WTC11 (cell line): ENCODE measurements around the gene ANKRD13C. TPM values are rescaled to one million over a fixed set of nuclear protein-coding genes. Genes with fewer than 3 reads are reported as not detected.

Experiments
- ETV6 ChIP-seq: sonication (generic); formaldehyde crosslinking; IDR thresholded peaks from 2 replicates; pipeline ENCODE4 v1.8.1; 2022; ENCODE audit warnings: mild to moderate bottlenecking, missing genetic modification reagents
- FOXJ3 ChIP-seq: sonication (generic); formaldehyde crosslinking; IDR thresholded peaks from 2 replicates; pipeline ENCODE4 v1.9.0; 2021; ENCODE audit warnings: missing genetic modification reagents, mild to moderate bottlenecking, borderline replicate concordance
- FOXP1 ChIP-seq: sonication (generic); formaldehyde crosslinking; IDR thresholded peaks from 2 replicates; pipeline ENCODE4 v1.8.0; 2022; ENCODE audit warnings: missing genetic modification reagents, mild to moderate bottlenecking, moderate library complexity, borderline replicate concordance
- HMGA2 ChIP-seq: fragments of 250-450 bp; sonication (Bioruptor Pico); IDR thresholded peaks from 2 replicates; pipeline ENCODE4 v1.4.0; 2021; ENCODE audit warnings: mild to moderate bottlenecking, moderate library complexity
- JUN ChIP-seq: sonication (generic); formaldehyde crosslinking; IDR thresholded peaks from 2 replicates; pipeline ENCODE4 v1.8.0; 2023; ENCODE audit warnings: mild to moderate bottlenecking, missing genetic modification reagents
- SMAD3 ChIP-seq: sonication (generic); formaldehyde crosslinking; IDR thresholded peaks from 2 replicates; pipeline ENCODE4 v1.8.0; 2022; ENCODE audit warnings: missing genetic modification reagents, mild to moderate bottlenecking, borderline replicate concordance
- TCF7 ChIP-seq: sonication (generic); formaldehyde crosslinking; IDR thresholded peaks from 2 replicates; pipeline ENCODE4 v1.8.0; 2022; ENCODE audit warnings: mild to moderate bottlenecking, low read depth, missing genetic modification reagents, moderate library complexity
- ZBTB21 ChIP-seq: sonication (generic); formaldehyde crosslinking; IDR thresholded peaks from 2 replicates; pipeline ENCODE4 v1.8.1; 2023; ENCODE audit warnings: mild to moderate bottlenecking, missing genetic modification reagents, borderline replicate concordance
- ZNF219 ChIP-seq: sonication (generic); formaldehyde crosslinking; IDR thresholded peaks from 2 replicates; pipeline ENCODE4 v1.8.0; 2023; ENCODE audit warnings: missing genetic modification reagents, mild to moderate bottlenecking, borderline replicate concordance
- ZNF263 ChIP-seq: sonication (generic); formaldehyde crosslinking; IDR thresholded peaks from 2 replicates; pipeline ENCODE4 v1.8.1; 2022; ENCODE audit warnings: low read depth, mild to moderate bottlenecking, moderate library complexity, missing genetic modification reagents
- ZNF671 ChIP-seq: fragments of 250-450 bp; sonication (Bioruptor Pico); IDR thresholded peaks from 2 replicates; pipeline ENCODE4 v1.8.0; 2021; ENCODE audit warnings: mild to moderate bottlenecking
- total RNA-seq: library from RNA; stranded (reverse); gene quantifications from 3 replicates; pipeline ENCODE4 v1.2.3, GENCODE V29; 2021
- TF ChIP-seq, protein P1 (sequence below): sonication (generic); formaldehyde crosslinking; IDR thresholded peaks from 2 replicates; pipeline ENCODE4 v1.8.1; 2023; ENCODE audit warnings: mild to moderate bottlenecking, missing genetic modification reagents, borderline replicate concordance
- TF ChIP-seq, protein P2 (sequence below): fragments of 250-450 bp; sonication (Bioruptor Pico); IDR thresholded peaks from 2 replicates; pipeline ENCODE4 v2.1.2; 2022; ENCODE audit warnings: mild to moderate bottlenecking, moderate library complexity
- TF ChIP-seq, protein P3 (sequence below): sonication (generic); formaldehyde crosslinking; IDR thresholded peaks from 2 replicates; pipeline ENCODE4 v1.8.0; 2022; ENCODE audit warnings: mild to moderate bottlenecking, missing genetic modification reagents
- TF ChIP-seq, protein P4 (sequence below): sonication (generic); formaldehyde crosslinking; IDR thresholded peaks from 2 replicates; pipeline ENCODE4 v1.8.0; 2022; ENCODE audit warnings: mild to moderate bottlenecking, missing genetic modification reagents
- TF ChIP-seq, protein P5 (sequence below): fragments of 250-450 bp; sonication (Bioruptor Pico); IDR thresholded peaks from 2 replicates; pipeline ENCODE4 v1.9.0; 2021; ENCODE audit warnings: mild to moderate bottlenecking
- TF ChIP-seq, protein P6 (sequence below): sonication (generic); formaldehyde crosslinking; IDR thresholded peaks from 2 replicates; pipeline ENCODE4 v1.8.1; 2023; ENCODE audit warnings: mild to moderate bottlenecking, missing genetic modification reagents
- TF ChIP-seq, protein P7 (sequence below): fragments of 250-450 bp; sonication (Bioruptor Pico); IDR thresholded peaks from 2 replicates; pipeline ENCODE4 v1.9.0; 2021; ENCODE audit warnings: mild to moderate bottlenecking, borderline replicate concordance

ANKRD13C gene
- total RNA-seq, 1 experiment from 2014 or later, result 22.5 TPM

DNA sequence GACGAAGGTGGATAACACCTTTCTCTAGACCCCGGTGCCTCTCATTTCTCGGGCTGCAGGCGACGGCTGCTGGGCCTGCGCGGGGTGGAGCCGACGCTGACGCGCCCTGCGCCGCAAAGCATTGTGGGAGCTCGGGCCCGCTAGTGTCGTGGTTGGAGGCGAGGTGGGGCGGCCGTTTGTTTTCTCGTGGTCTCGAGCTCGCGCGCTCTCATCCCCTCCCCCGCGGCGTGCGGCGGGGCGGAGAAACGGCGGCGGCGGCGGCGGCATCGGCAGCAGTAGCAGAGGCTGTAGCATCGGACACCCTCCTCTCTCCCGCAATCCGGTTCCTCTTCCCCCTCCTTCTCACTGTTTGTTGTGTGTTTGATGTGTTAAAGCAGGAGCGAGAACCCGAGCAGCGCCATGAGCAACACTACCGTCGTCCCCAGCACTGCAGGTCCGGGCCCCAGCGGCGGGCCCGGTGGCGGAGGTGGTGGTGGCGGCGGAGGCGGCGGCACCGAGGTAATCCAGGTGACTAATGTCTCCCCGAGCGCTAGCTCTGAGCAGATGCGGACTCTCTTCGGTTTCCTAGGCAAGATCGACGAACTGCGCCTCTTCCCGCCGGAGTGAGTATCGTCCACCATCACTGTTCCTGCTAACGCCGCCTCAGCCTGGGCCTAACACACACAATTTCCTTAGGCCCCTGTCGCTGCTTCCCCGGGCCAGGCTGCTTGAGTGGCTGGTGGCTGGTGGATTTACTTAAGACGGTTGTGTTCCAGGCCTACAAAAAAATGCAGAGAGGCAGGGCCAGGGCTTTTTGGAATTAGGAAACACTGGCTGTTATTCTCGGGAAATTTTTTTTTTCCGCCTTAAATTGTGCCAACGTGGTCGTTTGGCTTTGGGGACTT lies 133.0 kb downstream of the ANKRD13C start, which contains the start of gene SRSF11 (continued):
- TF ChIP-seq, protein P1, sequence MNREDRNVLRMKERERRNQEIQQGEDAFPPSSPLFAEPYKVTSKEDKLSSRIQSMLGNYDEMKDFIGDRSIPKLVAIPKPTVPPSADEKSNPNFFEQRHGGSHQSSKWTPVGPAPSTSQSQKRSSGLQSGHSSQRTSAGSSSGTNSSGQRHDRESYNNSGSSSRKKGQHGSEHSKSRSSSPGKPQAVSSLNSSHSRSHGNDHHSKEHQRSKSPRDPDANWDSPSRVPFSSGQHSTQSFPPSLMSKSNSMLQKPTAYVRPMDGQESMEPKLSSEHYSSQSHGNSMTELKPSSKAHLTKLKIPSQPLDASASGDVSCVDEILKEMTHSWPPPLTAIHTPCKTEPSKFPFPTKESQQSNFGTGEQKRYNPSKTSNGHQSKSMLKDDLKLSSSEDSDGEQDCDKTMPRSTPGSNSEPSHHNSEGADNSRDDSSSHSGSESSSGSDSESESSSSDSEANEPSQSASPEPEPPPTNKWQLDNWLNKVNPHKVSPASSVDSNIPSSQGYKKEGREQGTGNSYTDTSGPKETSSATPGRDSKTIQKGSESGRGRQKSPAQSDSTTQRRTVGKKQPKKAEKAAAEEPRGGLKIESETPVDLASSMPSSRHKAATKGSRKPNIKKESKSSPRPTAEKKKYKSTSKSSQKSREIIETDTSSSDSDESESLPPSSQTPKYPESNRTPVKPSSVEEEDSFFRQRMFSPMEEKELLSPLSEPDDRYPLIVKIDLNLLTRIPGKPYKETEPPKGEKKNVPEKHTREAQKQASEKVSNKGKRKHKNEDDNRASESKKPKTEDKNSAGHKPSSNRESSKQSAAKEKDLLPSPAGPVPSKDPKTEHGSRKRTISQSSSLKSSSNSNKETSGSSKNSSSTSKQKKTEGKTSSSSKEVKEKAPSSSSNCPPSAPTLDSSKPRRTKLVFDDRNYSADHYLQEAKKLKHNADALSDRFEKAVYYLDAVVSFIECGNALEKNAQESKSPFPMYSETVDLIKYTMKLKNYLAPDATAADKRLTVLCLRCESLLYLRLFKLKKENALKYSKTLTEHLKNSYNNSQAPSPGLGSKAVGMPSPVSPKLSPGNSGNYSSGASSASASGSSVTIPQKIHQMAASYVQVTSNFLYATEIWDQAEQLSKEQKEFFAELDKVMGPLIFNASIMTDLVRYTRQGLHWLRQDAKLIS (CRISPR knock-in tag), result 0 out of 2 replicates have a peak, but pooled peaks have one; percentile 57
- TF ChIP-seq FOXP1 (peak; percentile 95), SMAD3 (CRISPR knock-in tag) (peak; percentile 40; the same call in 1 of the 2 replicates), ZBTB21 (CRISPR knock-in tag) (0 out of 2 replicates have a peak, but pooled peaks have one; percentile 50), FOXJ3 (no peak), ETV6 (CRISPR knock-in tag) (peak; percentile 80), JUN (CRISPR knock-in tag) (peak; percentile 54; the same call in 1 of the 2 replicates), ZNF671 (CRISPR knock-in tag) (peak; percentile 28; the same call in 1 of the 2 replicates), HMGA2 (CRISPR knock-in tag) (no peak), ZNF219 (0 out of 2 replicates have a peak, but pooled peaks have one; percentile 59), TCF7 (CRISPR knock-in tag) (0 out of 2 replicates have a peak, but pooled peaks have one; percentile 58), ZNF263 (no peak)
- TF ChIP-seq, protein P2, sequence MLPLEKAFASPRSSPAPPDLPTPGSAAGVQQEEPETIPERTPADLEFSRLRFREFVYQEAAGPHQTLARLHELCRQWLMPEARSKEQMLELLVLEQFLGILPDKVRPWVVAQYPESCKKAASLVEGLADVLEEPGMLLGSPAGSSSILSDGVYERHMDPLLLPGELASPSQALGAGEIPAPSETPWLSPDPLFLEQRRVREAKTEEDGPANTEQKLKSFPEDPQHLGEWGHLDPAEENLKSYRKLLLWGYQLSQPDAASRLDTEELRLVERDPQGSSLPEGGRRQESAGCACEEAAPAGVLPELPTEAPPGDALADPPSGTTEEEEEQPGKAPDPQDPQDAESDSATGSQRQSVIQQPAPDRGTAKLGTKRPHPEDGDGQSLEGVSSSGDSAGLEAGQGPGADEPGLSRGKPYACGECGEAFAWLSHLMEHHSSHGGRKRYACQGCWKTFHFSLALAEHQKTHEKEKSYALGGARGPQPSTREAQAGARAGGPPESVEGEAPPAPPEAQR (CRISPR knock-in tag), result no peak
- TF ChIP-seq, protein P3, sequence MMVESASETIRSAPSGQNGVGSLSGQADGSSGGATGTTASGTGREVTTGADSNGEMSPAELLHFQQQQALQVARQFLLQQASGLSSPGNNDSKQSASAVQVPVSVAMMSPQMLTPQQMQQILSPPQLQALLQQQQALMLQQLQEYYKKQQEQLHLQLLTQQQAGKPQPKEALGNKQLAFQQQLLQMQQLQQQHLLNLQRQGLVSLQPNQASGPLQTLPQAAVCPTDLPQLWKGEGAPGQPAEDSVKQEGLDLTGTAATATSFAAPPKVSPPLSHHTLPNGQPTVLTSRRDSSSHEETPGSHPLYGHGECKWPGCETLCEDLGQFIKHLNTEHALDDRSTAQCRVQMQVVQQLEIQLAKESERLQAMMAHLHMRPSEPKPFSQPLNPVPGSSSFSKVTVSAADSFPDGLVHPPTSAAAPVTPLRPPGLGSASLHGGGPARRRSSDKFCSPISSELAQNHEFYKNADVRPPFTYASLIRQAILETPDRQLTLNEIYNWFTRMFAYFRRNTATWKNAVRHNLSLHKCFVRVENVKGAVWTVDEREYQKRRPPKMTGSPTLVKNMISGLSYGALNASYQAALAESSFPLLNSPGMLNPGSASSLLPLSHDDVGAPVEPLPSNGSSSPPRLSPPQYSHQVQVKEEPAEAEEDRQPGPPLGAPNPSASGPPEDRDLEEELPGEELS (CRISPR knock-in tag), result no peak
- TF ChIP-seq, protein P4, sequence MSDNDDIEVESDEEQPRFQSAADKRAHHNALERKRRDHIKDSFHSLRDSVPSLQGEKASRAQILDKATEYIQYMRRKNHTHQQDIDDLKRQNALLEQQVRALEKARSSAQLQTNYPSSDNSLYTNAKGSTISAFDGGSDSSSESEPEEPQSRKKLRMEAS (CRISPR knock-in tag), result peak; percentile 83
- TF ChIP-seq, protein P5, sequence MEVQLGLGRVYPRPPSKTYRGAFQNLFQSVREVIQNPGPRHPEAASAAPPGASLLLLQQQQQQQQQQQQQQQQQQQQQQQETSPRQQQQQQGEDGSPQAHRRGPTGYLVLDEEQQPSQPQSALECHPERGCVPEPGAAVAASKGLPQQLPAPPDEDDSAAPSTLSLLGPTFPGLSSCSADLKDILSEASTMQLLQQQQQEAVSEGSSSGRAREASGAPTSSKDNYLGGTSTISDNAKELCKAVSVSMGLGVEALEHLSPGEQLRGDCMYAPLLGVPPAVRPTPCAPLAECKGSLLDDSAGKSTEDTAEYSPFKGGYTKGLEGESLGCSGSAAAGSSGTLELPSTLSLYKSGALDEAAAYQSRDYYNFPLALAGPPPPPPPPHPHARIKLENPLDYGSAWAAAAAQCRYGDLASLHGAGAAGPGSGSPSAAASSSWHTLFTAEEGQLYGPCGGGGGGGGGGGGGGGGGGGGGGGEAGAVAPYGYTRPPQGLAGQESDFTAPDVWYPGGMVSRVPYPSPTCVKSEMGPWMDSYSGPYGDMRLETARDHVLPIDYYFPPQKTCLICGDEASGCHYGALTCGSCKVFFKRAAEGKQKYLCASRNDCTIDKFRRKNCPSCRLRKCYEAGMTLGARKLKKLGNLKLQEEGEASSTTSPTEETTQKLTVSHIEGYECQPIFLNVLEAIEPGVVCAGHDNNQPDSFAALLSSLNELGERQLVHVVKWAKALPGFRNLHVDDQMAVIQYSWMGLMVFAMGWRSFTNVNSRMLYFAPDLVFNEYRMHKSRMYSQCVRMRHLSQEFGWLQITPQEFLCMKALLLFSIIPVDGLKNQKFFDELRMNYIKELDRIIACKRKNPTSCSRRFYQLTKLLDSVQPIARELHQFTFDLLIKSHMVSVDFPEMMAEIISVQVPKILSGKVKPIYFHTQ (CRISPR knock-in tag), result peak; percentile 43; the same call in 1 of the 2 replicates
- TF ChIP-seq, protein P6, sequence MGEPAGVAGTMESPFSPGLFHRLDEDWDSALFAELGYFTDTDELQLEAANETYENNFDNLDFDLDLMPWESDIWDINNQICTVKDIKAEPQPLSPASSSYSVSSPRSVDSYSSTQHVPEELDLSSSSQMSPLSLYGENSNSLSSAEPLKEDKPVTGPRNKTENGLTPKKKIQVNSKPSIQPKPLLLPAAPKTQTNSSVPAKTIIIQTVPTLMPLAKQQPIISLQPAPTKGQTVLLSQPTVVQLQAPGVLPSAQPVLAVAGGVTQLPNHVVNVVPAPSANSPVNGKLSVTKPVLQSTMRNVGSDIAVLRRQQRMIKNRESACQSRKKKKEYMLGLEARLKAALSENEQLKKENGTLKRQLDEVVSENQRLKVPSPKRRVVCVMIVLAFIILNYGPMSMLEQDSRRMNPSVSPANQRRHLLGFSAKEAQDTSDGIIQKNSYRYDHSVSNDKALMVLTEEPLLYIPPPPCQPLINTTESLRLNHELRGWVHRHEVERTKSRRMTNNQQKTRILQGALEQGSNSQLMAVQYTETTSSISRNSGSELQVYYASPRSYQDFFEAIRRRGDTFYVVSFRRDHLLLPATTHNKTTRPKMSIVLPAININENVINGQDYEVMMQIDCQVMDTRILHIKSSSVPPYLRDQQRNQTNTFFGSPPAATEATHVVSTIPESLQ (CRISPR knock-in tag), result no peak
- TF ChIP-seq, protein P7, sequence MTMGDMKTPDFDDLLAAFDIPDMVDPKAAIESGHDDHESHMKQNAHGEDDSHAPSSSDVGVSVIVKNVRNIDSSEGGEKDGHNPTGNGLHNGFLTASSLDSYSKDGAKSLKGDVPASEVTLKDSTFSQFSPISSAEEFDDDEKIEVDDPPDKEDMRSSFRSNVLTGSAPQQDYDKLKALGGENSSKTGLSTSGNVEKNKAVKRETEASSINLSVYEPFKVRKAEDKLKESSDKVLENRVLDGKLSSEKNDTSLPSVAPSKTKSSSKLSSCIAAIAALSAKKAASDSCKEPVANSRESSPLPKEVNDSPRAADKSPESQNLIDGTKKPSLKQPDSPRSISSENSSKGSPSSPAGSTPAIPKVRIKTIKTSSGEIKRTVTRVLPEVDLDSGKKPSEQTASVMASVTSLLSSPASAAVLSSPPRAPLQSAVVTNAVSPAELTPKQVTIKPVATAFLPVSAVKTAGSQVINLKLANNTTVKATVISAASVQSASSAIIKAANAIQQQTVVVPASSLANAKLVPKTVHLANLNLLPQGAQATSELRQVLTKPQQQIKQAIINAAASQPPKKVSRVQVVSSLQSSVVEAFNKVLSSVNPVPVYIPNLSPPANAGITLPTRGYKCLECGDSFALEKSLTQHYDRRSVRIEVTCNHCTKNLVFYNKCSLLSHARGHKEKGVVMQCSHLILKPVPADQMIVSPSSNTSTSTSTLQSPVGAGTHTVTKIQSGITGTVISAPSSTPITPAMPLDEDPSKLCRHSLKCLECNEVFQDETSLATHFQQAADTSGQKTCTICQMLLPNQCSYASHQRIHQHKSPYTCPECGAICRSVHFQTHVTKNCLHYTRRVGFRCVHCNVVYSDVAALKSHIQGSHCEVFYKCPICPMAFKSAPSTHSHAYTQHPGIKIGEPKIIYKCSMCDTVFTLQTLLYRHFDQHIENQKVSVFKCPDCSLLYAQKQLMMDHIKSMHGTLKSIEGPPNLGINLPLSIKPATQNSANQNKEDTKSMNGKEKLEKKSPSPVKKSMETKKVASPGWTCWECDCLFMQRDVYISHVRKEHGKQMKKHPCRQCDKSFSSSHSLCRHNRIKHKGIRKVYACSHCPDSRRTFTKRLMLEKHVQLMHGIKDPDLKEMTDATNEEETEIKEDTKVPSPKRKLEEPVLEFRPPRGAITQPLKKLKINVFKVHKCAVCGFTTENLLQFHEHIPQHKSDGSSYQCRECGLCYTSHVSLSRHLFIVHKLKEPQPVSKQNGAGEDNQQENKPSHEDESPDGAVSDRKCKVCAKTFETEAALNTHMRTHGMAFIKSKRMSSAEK (CRISPR knock-in tag), result no peak
